Panc1 (cell line): Measurements from ENCODE around the gene ATXN7L3. TPM values are rescaled to one million over a fixed set of nuclear protein-coding genes. Genes with fewer than 3 reads are reported as not detected.

Source experiments
- ATAC-seq: fragments of 200-7000 bp; cut with Tn5 transposase; 2 replicates; pipeline ENCODE4 v1.9.1; 2020; ENCODE audit warnings: mild to moderate bottlenecking, moderate library complexity
- BruUV-seq: library from RNA; stranded (reverse); fragments of 400-500 nt; replicated peaks from 2 replicates; lab custom pipeline; 2021; lab: Mats Ljungman, UMichigan
- CTCF ChIA-PET: fragments of 300-600 bp; sonication (Branson Sonifier 250); formaldehyde crosslinking; loops from one replicate; lab custom pipeline; 2022; ENCODE audit warnings: antibody characterized with exemption; lab: Charles Lee
- POLR2A ChIA-PET: fragments of 300-600 bp; sonication (Branson Sonifier 250); formaldehyde crosslinking; loops from one replicate; lab custom pipeline; 2022; ENCODE audit warnings: antibody characterized with exemption; lab: Charles Lee
- DNase-seq: peaks from one replicate; pipeline ENCODE4 v3.0.0-alpha.2; 2010; ENCODE audit warnings: low read depth, low spot score
- H3K27ac ChIP-seq: 2 replicates; pipeline ENCODE4 v1.5.1; 2011; ENCODE audit warnings: mild to moderate bottlenecking, low read length, inconsistent platforms
- H3K27me3 ChIP-seq: fragments of 200-500 bp; sonication (Bioruptor generic); 2 replicates; pipeline ENCODE4 v1.6.0; 2014; ENCODE audit warnings: low read length, inconsistent platforms; ENCODE audit not compliant: control insufficient read depth, insufficient read depth
- H3K36me3 ChIP-seq: fragments of 200-500 bp; sonication (Bioruptor generic); 2 replicates; pipeline ENCODE4 v1.5.1; 2014; ENCODE audit warnings: inconsistent platforms, mild to moderate bottlenecking, low read length, moderate library complexity; ENCODE audit not compliant: control insufficient read depth, insufficient read depth
- H3K4me1 ChIP-seq: 2 replicates; pipeline ENCODE4 v1.5.1; 2011; ENCODE audit warnings: inconsistent platforms, mild to moderate bottlenecking, low read length, moderate library complexity; ENCODE audit not compliant: control insufficient read depth, insufficient read depth
- H3K4me3 ChIP-seq, 2 experiments: 2 replicates each; pipeline ENCODE4 v1.5.1; 2011 to 2012; ENCODE audit warnings: low read depth in 2 of 2, low read length in 2 of 2, mild to moderate bottlenecking in 2 of 2, inconsistent platforms in 1 of 2, moderate library complexity in 1 of 2
- H3K9me3 ChIP-seq: fragments of 200-500 bp; sonication (Bioruptor generic); 2 replicates; pipeline ENCODE4 v1.5.1; 2014; ENCODE audit warnings: low read depth, mild to moderate bottlenecking, inconsistent platforms, low read length, moderate library complexity; ENCODE audit not compliant: control insufficient read depth, insufficient read depth
- POLR2AphosphoS5 ChIP-seq: IDR thresholded peaks from 2 replicates; pipeline ENCODE4 v1.6.1; 2012; ENCODE audit warnings: mild to moderate bottlenecking, low read depth, low read length, moderate library complexity
- SIN3A ChIP-seq: IDR thresholded peaks from 2 replicates; pipeline ENCODE4 v1.6.1; 2012; ENCODE audit warnings: low read depth, mild to moderate bottlenecking, low read length, moderate library complexity, borderline replicate concordance; ENCODE audit not compliant: insufficient read depth
- TCF7L2 ChIP-seq: IDR thresholded peaks from 2 replicates; pipeline ENCODE4 v1.6.1; 2011; ENCODE audit warnings: mild to moderate bottlenecking, low read depth, low read length, inconsistent platforms
- in situ Hi-C: cut with HindIII; loops from 2 replicates; pipeline ENCODE4 v1.10.0; 2016; ENCODE audit warnings: low sequenced_read_pairs, low pct_unique_long_range_greater_than_20kb
- intact Hi-C: fragments of 100-400 bp; cut with micrococcal nuclease; formaldehyde crosslinking; loops from one replicate; pipeline ENCODE4 v1.10.0; 2022; ENCODE audit not compliant: unreplicated experiment
- total RNA-seq: library from RNA; stranded (reverse); gene quantifications from one replicate; pipeline ENCODE4 v1.2.1, GENCODE V29; 2021; ENCODE audit not compliant: unreplicated experiment
- TF ChIP-seq, protein P1 (sequence below), 2 experiments: IDR thresholded peaks; 2 replicates each; pipeline ENCODE4 v1.6.1; 2011 to 2012; ENCODE audit warnings: low read depth in 2 of 2, control low read depth in 1 of 2, low read length in 1 of 2, mild to moderate bottlenecking in 1 of 2, moderate library complexity in 1 of 2; ENCODE audit not compliant: insufficient read depth in 1 of 2
- TF ChIP-seq, protein P2 (sequence below): fragments of 450-650 bp; IDR thresholded peaks from 2 replicates; pipeline ENCODE4 v1.5.1; 2017; ENCODE audit warnings: mild to moderate bottlenecking

Gene ATXN7L3
- total RNA-seq, 1 experiment from 2014 or later, result 69.8 TPM

DNA sequence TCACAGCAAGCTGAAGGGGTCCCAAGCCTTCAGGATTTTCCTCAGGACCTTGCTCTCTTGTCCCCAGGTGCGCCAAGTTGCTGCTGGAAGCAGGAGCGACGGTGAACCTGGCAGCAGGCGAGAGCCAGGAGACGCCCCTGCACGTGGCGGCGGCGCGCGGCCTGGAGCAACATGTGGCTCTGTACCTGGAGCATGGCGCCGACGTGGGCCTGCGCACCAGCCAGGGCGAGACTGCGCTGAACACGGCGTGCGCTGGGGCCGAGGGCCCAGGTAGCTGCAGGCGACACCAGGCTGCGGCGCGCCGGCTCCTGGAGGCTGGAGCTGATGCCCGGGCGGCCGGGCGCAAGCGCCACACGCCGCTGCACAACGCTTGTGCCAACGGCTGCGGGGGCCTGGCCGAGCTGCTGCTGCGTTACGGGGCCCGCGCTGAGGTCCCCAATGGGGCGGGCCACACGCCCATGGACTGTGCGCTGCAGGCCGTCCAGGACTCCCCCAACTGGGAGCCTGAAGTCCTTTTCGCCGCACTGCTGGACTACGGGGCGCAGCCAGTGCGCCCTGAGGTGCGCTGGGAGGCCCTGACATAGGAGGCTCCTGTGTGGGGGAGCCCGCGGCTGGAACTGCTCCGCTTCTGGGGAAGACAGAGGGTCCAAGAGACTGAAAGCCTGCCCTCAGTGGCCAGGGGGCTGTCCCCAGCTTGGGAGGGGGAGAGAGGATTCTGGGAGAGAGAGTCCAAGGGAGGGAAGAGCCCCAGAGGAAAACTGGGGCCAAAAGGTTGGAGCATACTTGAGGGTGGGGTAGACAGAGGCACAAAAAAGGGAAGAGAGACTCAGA lies 22.8 kb downstream of the ATXN7L3 start:
- no peak overlapping the region for H3K27ac ChIP-seq
- no peaks in the 10 kb centered on the region for H3K4me1 ChIP-seq
- DNase-seq, result no peak
- H3K36me3 ChIP-seq, result no peaks in the 10 kb centered on the region
- TF ChIP-seq, protein P1, sequence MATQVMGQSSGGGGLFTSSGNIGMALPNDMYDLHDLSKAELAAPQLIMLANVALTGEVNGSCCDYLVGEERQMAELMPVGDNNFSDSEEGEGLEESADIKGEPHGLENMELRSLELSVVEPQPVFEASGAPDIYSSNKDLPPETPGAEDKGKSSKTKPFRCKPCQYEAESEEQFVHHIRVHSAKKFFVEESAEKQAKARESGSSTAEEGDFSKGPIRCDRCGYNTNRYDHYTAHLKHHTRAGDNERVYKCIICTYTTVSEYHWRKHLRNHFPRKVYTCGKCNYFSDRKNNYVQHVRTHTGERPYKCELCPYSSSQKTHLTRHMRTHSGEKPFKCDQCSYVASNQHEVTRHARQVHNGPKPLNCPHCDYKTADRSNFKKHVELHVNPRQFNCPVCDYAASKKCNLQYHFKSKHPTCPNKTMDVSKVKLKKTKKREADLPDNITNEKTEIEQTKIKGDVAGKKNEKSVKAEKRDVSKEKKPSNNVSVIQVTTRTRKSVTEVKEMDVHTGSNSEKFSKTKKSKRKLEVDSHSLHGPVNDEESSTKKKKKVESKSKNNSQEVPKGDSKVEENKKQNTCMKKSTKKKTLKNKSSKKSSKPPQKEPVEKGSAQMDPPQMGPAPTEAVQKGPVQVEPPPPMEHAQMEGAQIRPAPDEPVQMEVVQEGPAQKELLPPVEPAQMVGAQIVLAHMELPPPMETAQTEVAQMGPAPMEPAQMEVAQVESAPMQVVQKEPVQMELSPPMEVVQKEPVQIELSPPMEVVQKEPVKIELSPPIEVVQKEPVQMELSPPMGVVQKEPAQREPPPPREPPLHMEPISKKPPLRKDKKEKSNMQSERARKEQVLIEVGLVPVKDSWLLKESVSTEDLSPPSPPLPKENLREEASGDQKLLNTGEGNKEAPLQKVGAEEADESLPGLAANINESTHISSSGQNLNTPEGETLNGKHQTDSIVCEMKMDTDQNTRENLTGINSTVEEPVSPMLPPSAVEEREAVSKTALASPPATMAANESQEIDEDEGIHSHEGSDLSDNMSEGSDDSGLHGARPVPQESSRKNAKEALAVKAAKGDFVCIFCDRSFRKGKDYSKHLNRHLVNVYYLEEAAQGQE (IDR thresholded peaks at IDR 0.05; ENCODE audit: insufficient read depth in 1 of 2, low read depth in 2 of 2, low read length in 1 of 2), result no peak
- TF ChIP-seq, protein P2, sequence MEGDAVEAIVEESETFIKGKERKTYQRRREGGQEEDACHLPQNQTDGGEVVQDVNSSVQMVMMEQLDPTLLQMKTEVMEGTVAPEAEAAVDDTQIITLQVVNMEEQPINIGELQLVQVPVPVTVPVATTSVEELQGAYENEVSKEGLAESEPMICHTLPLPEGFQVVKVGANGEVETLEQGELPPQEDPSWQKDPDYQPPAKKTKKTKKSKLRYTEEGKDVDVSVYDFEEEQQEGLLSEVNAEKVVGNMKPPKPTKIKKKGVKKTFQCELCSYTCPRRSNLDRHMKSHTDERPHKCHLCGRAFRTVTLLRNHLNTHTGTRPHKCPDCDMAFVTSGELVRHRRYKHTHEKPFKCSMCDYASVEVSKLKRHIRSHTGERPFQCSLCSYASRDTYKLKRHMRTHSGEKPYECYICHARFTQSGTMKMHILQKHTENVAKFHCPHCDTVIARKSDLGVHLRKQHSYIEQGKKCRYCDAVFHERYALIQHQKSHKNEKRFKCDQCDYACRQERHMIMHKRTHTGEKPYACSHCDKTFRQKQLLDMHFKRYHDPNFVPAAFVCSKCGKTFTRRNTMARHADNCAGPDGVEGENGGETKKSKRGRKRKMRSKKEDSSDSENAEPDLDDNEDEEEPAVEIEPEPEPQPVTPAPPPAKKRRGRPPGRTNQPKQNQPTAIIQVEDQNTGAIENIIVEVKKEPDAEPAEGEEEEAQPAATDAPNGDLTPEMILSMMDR, result no peak
- TF ChIP-seq TCF7L2 (no peak), SIN3A (no peak), POLR2AphosphoS5 (no peak)
- intact Hi-C loops, result no loop called here
- in situ Hi-C loops, result no loop called here
- CTCF ChIA-PET, result no interaction called here
- no peak for ATAC-seq
- H3K4me3 ChIP-seq, result no peak overlapping the region
- H3K27me3 ChIP-seq, result no peaks in the 10 kb centered on the region
- POLR2A ChIA-PET, result no interaction called here
- no peaks in the 10 kb centered on the region for H3K9me3 ChIP-seq
- BruUV-seq, result no TSS peak

DNA sequence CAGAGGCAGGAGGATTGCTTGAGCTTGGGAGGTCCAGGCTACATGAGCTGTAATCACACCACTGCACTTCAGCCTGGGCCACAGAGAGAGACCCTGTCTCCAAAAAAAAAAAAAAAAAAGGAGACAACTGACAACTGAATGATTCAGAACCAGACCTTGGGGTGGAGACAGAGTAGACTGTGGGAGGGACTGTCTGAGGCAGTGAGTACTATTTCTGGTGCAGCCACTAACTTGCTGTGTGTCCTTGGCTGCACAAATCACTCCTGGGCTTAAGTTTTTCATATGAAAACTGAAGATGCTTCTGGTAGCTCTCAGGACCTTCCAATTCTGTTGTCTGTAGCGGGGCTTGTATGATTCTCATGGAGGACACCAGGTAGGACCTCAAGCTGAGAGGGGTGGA lies 23.4 kb downstream of the ATXN7L3 start:
- Histone ChIP-seq H3K9me3 (no peaks in the 10 kb centered on the region), H3K4me1 (no peaks in the 10 kb centered on the region), H3K4me3 (no peak overlapping the region), H3K27ac (no peak overlapping the region), H3K27me3 (no peaks in the 10 kb centered on the region), H3K36me3 (no peaks in the 10 kb centered on the region)
- no peak for DNase-seq
- TF ChIP-seq, protein P2, result no peak
- no peak for TF ChIP-seq POLR2AphosphoS5
- TF ChIP-seq, protein P1 (IDR thresholded peaks at IDR 0.05; ENCODE audit: insufficient read depth in 1 of 2, low read depth in 2 of 2, low read length in 1 of 2), result no peak
- no peak for TF ChIP-seq TCF7L2
- no peak for TF ChIP-seq SIN3A
- POLR2A ChIA-PET, result no interaction called here
- CTCF ChIA-PET, result no interaction called here
- ATAC-seq, result no peak
- no TSS peak for BruUV-seq
- in situ Hi-C loops, result no loop called here
- intact Hi-C loops, result no loop called here
